Activated naive CD8-positive, alpha-beta T cell treated with anti-CD3 and anti-CD28 coated beads, Interleukin-2, amount 50 U/mL, for 16 hours (primary cell): ENCODE results near the gene ADAMTS7.
"Not testable (repeated sequence)": the region's sequence is repeated elsewhere in the genome, so short reads cannot be mapped to it uniquely, and the experiment has no call there.

ENCODE experiments used
- DNase-seq: peaks from one replicate; pipeline ENCODE4 v3.0.0-alpha.2; 2020; ENCODE audit warnings: low read depth, low spot score

Gene ADAMTS7

DNA sequence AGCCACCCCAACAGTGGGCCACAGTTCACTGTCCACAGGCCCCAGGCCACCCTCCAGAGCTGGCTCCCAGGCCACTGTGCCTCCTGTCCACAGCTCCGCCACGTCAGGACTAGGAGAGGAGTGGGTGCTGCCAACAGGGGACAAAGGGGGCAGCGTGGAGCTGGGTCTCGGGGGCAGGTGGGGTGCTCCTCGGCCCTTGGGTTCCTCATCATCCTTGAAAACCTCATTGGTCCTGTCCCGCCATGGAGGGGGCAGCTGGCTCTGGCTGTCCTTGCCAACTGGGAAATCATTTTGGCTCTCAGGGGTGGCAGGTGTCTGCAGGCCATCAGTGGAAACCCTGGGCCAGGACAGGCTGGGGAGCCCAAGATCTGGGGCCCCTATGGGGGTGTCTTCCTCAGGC, 45.2 kb downstream of the ADAMTS7 start:
- DNase-seq = no peak

- DNase-seq = not testable (repeated sequence)
Observed at GRCh38 chr15:78765154-78765860, 46.0 kb downstream of the ADAMTS7 start.

GRCh38 chr15:78764340-78765153, 46.7 kb downstream of the ADAMTS7 start:
- DNase-seq = not testable (repeated sequence)

- no peak for DNase-seq
Observed at GRCh38 chr15:78763796-78764241, 47.4 kb downstream of the ADAMTS7 start.

DNA sequence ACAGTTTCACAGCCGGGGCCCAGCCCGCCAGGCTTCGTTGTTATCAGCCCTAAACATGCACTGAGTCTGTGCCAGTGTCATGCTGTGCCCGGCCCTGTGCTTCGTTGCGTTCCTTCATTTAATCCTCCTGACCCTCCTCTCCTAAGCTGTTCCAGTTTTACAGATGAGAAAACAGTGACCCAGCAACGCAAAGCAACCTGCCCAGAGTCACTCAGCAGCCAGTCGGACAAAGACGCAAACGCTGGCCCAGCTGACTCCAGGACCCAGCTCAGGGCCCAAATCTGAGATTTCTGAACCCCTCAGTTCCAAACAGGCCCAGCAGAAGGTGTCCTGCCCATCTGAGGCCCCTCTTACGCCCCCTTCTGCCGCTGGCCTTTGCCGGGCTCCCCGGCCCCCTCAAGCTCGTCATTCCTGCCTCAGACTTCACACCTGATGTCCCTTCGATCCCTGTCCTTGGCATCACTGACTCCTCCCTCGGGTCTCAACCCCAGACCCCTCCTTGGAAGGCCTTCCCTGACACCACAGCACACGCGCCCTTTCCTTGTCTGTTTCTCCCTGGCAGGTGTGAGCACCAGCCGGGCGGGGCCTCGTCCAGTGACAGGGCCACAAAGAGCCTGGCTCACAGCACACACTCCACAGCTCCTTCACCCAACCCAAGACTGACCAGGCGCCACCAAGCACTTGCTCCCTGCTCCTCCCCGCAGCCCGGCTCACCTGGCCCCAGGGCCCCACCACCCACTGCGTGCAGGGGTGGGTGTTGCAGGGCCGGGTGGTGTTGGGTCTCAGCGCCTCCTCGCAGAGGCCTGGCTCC, 48.1 kb downstream of the ADAMTS7 start:
- no peak for DNase-seq

DNA sequence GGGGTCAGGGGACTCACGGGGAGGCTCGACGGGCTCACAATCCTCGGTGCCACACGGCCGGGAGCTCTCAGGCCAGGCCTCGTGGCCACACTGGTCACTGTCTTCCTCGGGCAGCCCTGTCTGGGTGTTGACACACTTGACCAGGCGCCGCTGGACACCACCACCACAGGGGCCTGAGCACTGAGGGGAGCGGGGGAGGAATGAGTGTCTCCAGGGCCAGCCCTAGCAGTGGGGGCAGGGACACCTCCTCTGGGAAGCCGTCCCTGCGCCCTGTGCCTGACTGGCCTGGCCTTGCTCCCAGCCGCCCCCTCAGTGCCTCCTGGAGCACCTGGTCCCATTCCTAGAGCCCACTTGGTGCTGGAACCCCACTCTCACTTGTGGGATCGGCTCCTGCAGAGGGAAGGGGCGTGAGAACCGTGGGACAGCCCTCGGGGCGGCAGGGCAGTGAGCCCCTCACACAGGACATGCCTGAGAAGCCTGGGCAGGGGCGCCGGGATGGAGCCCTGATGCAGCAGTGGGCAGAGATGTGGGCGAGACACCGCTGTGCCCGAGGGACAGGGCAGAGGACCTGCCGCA, 48.8 kb downstream of the ADAMTS7 start:
- DNase-seq = not testable (repeated sequence)

DNA sequence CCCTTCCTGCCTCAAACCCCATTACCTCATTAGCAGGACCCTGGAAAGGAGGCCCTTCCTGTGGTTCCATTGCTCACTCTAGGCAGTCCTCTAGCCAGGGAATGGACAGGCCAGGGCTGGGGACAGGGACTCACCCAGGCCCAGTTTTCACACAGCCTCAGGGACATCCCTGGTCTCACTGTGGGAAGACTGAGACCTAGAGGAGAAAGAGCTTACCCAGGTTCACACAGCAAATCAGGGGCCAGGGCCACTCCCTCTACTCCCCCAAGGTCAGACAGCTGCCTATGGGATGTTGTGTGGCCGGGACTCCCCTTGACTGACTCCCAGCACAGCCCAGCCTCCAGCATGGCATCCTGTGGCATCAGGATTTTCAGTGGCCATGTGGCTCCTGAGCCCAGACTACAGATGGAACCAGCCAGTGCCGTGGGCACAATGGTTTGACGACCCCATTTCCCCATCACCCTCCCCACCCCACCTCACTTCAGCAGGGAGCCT, 49.3 kb downstream of the ADAMTS7 start:
- DNase-seq = no peak

- peak; percentile 49 for DNase-seq
Observed at GRCh38 chr15:78761475-78761874, 49.8 kb downstream of the ADAMTS7 start.

GRCh38 chr15:78761020-78761419, 50.2 kb downstream of the ADAMTS7 start:
- no peak for DNase-seq

DNA sequence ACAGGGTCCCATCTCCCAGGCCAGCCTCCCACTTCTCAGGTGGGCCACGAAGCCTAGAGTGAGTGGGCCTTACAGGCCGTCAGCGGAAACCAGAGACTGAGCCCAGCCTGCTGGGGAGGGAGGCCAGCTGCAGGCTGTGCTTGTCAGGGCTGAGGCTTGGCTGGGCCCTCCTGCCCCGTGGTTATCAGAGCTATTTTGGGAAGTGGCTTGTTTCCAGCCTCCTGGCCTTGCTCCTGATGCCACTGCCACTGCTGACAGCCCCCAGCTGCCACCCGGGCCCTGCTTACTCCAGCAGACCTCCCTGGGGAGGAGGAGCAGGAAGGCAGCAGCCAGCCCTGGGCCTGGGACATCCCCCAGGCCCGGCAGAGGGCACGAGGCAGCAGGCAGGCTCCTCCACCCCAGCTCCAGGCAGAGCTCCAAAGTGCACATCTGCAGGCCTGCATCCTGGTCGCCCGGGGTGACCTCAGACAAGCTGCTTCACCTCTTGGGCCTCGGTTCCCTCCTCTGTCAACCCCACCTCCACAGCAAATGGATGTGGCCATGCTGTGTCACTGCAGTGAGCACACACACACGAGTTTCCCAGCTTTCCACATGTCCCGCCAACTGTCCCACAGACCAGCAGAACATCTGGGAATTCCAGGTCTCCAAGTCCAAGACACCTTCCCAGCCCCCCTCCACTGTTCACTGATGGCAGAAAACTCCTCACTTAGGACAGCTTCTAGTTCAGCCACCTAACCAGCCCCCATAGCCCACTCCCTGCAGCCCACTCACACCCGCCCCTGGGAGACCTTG, 51.0 kb downstream of the ADAMTS7 start:
- DNase-seq = not testable (repeated sequence)

DNA sequence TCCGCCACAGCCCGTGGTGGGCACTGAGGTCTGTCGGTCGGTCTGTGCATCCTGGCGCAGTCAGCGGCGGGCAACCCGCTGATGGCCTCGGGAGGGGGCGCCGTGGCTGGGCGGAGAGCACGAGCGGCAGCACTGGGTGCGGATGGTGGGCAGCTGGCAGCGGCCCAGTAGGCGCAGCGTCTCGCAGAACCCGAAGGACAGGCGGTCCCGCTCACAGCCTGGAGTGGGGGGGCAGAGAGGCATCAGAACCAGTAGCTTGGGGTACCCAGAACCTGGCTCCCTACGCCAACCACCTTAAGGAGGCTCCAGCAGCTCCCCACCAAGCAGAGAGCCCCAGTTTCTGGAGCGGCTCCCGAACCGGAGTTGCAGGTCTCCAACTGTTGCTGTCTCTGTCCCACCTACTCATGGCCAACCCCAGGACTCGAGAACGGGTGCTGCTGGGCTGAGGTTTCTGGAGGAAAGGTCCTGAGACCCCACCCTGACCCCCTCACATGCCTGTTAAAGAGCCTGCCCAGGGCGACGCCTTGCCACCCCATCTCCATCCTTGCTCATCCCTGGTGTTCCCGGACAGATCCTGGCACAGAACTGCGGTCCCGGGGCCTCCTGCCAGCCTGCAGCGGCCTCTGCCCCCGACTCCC, 51.8 kb downstream of the ADAMTS7 start:
- not testable (repeated sequence) for DNase-seq

GRCh38 chr15:78758486-78759200, 52.6 kb downstream of the ADAMTS7 start:
- DNase-seq = not testable (repeated sequence)

- not testable (repeated sequence) for DNase-seq
Observed at GRCh38 chr15:78758084-78758483, 53.2 kb downstream of the ADAMTS7 start.

- DNase-seq = no peak
Observed at GRCh38 chr15:78757636-78757905, 53.7 kb downstream of the ADAMTS7 start.

- not testable (repeated sequence) for DNase-seq
Observed at GRCh38 chr15:78756781-78757635, 54.3 kb downstream of the ADAMTS7 start.

DNA sequence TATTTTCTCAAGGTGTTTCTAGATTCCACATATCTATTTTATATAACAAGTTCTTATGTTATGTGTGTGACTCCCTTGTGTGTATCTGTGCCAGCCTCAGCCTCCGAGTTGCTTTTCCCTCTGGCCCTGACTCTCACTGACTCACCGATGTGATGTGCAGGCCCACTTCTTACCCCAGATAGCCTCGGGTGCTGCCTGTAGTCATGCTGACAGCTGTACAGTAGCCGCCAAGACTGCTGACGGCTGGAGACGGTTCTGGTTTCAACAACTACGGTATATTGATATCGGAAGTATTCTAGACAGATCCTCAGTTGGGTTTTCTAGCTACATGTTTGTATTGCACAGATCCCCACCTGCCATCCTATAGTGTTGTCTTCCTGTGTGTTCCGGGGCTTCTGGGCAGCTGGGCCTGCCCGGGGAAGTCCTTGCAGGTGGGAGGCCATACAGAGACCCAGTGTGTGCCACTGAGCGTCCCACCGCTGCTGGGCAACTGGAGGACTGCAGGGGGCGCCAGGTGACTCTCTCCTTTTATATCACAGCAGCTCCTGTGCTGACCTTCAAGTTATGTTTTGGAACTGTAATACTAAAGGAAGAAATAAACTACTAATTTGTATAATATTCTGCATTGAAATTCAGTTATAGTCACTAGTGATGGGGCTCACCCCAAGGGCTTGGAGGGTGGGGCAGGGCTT, 55.2 kb downstream of the ADAMTS7 start:
- not testable (repeated sequence) for DNase-seq

GRCh38 chr15:78754637-78755280, 56.5 kb downstream of the ADAMTS7 start:
- DNase-seq = not testable (repeated sequence)
